Effector CD4-positive, alpha-beta T cell (primary cell): ENCODE data around the gene PIM3.

Experiments
- DNase-seq: peaks from one replicate; pipeline ENCODE4 v3.0.0-alpha.2; 2020
- total RNA-seq: gene quantifications from one replicate; lab custom pipeline; 2026; lab: John Stamatoyannopoulos, UW

PIM3 gene
- 297 reads per million, percentile 95 among the genes with 10 or more reads in this experiment for total RNA-seq

GRCh38 chr22:49960159-49961004 is at the start of gene PIM3:
Gene PIM3 (plus strand): TSS chr22:49960772. CDS start chr22:49960948, 176 bp downstream.
- DNase-seq = peak; percentile 84

GRCh38 chr22:49911881-49912625 is 48.5 kb upstream of the PIM3 start:
- DNase-seq = no peak

- DNase-seq = no peak
Observed at GRCh38 chr22:49913026-49913425, 47.5 kb upstream of the PIM3 start.

GRCh38 chr22:49913446-49913845 is 47.1 kb upstream of the PIM3 start:
- no peak for DNase-seq

GRCh38 chr22:49914256-49914655 is 46.3 kb upstream of the PIM3 start:
- no peak for DNase-seq

- DNase-seq = no peak
Observed at GRCh38 chr22:49915610-49916009, 45.0 kb upstream of the PIM3 start.

- DNase-seq = no peak
Observed at GRCh38 chr22:49916831-49917230, 43.7 kb upstream of the PIM3 start.

- peak; percentile 97 for DNase-seq
Observed at GRCh38 chr22:49917974-49918910, 42.3 kb upstream of the PIM3 start, which contains the start of the genes ALG12 and CRELD2. Gene ALG12 (minus strand): TSS chr22:49918438. CDS start chr22:49913765, 4,673 bp downstream. Gene CRELD2 (plus strand): TSS chr22:49918634. CDS start chr22:49918770, 136 bp downstream.

GRCh38 chr22:49918911-49919881 is 41.4 kb upstream of the PIM3 start:
- no peak for DNase-seq

GRCh38 chr22:49920859-49921258 is 39.7 kb upstream of the PIM3 start:
- no peak for DNase-seq

GRCh38 chr22:49921508-49922278 is 38.9 kb upstream of the PIM3 start:
- DNase-seq = no peak

- DNase-seq = no peak
Observed at GRCh38 chr22:49922484-49922883, 38.1 kb upstream of the PIM3 start.

GRCh38 chr22:49922926-49923325 is 37.6 kb upstream of the PIM3 start:
- DNase-seq = no peak

GRCh38 chr22:49923445-49923844 is 37.1 kb upstream of the PIM3 start:
- no peak for DNase-seq

- no peak for DNase-seq
Observed at GRCh38 chr22:49924113-49924833, 36.3 kb upstream of the PIM3 start.

GRCh38 chr22:49925525-49926128 is 34.9 kb upstream of the PIM3 start:
- DNase-seq = peak; percentile 75

GRCh38 chr22:49926916-49927315 is 33.7 kb upstream of the PIM3 start:
- DNase-seq = no peak

- no peak for DNase-seq
Observed at GRCh38 chr22:49927483-49928184, 32.9 kb upstream of the PIM3 start.

- no peak for DNase-seq
Observed at GRCh38 chr22:49928185-49928495, 32.4 kb upstream of the PIM3 start.
